T-helper 2 cell treated with Interferon-gamma antibody and Interleukin-4, amounts not matched to agents 5 μg/mL and 100 μg/mL, for 36 hours (primary cell): ENCODE results near the gene SVOP.
A peak's percentile ranks its signal among the peaks of the same experiment; 100 is the strongest.
"Not testable (repeated sequence)": the region's sequence is repeated elsewhere in the genome, so short reads cannot be mapped to it uniquely, and the experiment has no call there.

Experiments used
- DNase-seq: peaks from one replicate; pipeline ENCODE4 v3.0.0; 2021; ENCODE audit warnings: low spot score
- H3K27ac Mint-ChIP-seq: one replicate; pipeline ENCODE4 v1.8.0; 2021; ENCODE audit warnings: mild to moderate bottlenecking, mixed read lengths
- H3K27me3 Mint-ChIP-seq: one replicate; pipeline ENCODE4 v1.8.0; 2021; ENCODE audit warnings: low read depth, mixed read lengths
- H3K36me3 Mint-ChIP-seq: one replicate; pipeline ENCODE4 v1.8.0; 2021; ENCODE audit warnings: low read depth, mixed read lengths
- H3K4me1 Mint-ChIP-seq: one replicate; pipeline ENCODE4 v1.8.0; 2021; ENCODE audit warnings: low read depth, mixed read lengths
- H3K4me3 Mint-ChIP-seq: one replicate; pipeline ENCODE4 v1.8.0; 2022; ENCODE audit warnings: mild to moderate bottlenecking, moderate library complexity, mixed read lengths
- H3K9me3 Mint-ChIP-seq: one replicate; pipeline ENCODE4 v1.8.0; 2021; ENCODE audit warnings: mixed read lengths

SVOP gene

GRCh38 chr12:108860443-108860842 is 160.4 kb downstream of the SVOP start:
- no peaks in the 10 kb centered on the region for H3K27me3 Mint-ChIP-seq
- peak overlapping the region; percentile 33 for H3K27ac Mint-ChIP-seq
- no peak for DNase-seq
- no peaks in the 10 kb centered on the region for H3K9me3 Mint-ChIP-seq
- H3K4me3 Mint-ChIP-seq = no peak overlapping the region
- peaks cover 30% of the 10 kb centered on the region for H3K4me1 Mint-ChIP-seq
- H3K36me3 Mint-ChIP-seq = peaks cover 1% of the 10 kb centered on the region

- DNase-seq = no peak
- Mint-ChIP-seq H3K4me3 (no peak overlapping the region), H3K36me3 (peaks cover 5% of the 10 kb centered on the region), H3K4me1 (peaks cover 32% of the 10 kb centered on the region), H3K9me3 (peaks cover 3% of the 10 kb centered on the region), H3K27me3 (no peaks in the 10 kb centered on the region), H3K27ac (no peak overlapping the region)
These were observed 161.0 kb downstream of the SVOP start for GRCh38 chr12:108859923-108860291.

GRCh38 chr12:108859141-108859922 is 161.5 kb downstream of the SVOP start:
- not testable (repeated sequence) for H3K27me3 Mint-ChIP-seq, DNase-seq, H3K9me3 Mint-ChIP-seq, H3K36me3 Mint-ChIP-seq
- Mint-ChIP-seq H3K4me1 (peaks cover 35% of the 10 kb centered on the region), H3K27ac (peak overlapping the region; percentile 89), H3K4me3 (peak overlapping the region; percentile 74)

- H3K36me3 Mint-ChIP-seq = peaks cover 14% of the 10 kb centered on the region
- H3K27me3 Mint-ChIP-seq = no peaks in the 10 kb centered on the region
- peak overlapping the region; percentile 74 for H3K4me3 Mint-ChIP-seq
- DNase-seq = no peak
- H3K27ac Mint-ChIP-seq = peak overlapping the region; percentile 89
- peaks cover 41% of the 10 kb centered on the region for H3K4me1 Mint-ChIP-seq
- H3K9me3 Mint-ChIP-seq = peaks cover 3% of the 10 kb centered on the region
These were observed 162.4 kb downstream of the SVOP start for GRCh38 chr12:108858311-108859074.
